LNCAP (cell line): ENCODE data around the gene AIPL1.

ENCODE experiments used
- CTCF ChIP-seq: fragments of 450-650 bp; IDR thresholded peaks from 2 replicates; pipeline ENCODE4 v1.5.1; 2017; ENCODE audit warnings: mild to moderate bottlenecking

The AIPL1 gene

DNA sequence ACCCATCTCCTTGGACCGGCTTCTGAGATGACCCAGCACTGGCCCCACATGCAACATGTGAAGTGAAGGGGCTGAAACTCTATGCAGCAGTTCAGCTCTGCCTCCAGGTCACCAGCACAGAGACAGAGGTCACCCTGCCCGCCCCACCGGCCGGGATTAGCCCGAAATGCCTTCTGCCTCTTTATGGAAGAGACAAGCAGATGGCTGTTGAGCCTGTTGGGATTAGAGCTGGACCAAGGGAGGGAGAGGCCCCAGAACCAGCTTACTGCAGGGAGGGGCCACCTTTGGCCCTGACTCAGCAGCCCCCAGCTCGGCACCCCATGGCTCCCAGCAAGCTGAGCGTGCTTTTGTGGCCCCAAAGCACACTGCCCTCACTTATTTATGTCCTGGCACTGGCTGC, 5.7 kb downstream of the AIPL1 start:
- no peak for TF ChIP-seq CTCF

GRCh38 chr17:6428207-6428965, 6.5 kb downstream of the AIPL1 start:
- no peak for TF ChIP-seq CTCF

GRCh38 chr17:6427279-6427781, 7.6 kb downstream of the AIPL1 start:
- TF ChIP-seq CTCF: no peak

DNA sequence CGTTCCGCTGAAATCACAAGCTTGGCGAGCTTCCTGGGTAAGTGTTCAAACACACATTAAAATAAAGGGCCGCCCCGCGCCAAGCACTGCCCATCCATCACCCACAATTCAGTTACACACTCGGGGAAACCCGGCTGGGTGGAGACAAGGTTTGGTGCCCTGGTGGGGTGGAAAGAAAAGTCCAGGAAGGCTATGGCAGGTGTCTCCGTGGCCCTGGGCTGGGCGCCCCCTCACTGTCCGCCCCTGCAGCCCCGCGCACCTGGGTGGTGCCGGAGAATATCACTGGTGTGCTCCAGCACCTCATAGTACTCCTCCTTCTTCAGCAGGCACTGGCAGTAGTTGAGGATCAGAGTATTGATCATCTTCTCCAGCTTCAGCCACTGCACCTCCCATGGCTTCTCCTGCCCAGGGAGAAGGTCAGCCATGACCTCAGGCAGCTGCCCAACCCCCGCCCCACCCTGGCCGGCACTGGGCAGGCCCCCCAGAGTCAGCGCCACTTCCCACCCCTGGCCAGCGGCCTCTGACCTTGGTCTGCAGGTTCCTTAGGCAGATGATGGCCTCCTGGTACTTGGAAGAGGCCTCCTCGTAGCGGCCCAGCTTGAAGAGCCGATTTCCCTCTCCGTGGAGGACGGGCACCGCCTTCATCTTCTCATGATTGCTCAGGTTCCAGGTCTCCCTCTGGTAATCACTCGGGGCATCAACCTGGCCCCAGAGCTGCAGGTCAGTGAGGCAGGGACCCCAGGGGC, 8.4 kb downstream of the AIPL1 start:
- TF ChIP-seq CTCF: no peak

DNA sequence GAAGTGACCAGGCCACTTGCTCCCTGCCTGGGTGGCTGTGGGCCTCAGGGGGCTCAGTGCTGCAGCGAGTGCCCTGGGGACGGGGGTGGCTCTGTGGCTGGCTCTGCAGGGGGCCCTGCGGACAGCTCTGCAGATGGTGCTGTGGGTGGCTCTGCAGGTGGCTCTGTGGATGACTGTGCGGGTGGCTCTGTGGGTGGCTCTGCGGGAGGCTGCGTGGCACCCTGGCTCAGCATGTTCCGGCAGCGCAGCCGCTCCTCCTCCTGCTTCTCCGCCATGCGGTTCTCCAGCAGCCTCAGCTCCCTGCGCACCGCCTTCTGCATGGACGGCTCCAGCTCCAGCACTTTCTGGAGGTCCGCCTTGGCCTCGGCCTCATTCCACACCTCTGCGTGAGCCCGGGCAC, 9.5 kb downstream of the AIPL1 start:
- no peak for TF ChIP-seq CTCF

- no peak for TF ChIP-seq CTCF
Observed at GRCh38 chr17:6423931-6424330, 11.0 kb downstream of the AIPL1 start.

DNA sequence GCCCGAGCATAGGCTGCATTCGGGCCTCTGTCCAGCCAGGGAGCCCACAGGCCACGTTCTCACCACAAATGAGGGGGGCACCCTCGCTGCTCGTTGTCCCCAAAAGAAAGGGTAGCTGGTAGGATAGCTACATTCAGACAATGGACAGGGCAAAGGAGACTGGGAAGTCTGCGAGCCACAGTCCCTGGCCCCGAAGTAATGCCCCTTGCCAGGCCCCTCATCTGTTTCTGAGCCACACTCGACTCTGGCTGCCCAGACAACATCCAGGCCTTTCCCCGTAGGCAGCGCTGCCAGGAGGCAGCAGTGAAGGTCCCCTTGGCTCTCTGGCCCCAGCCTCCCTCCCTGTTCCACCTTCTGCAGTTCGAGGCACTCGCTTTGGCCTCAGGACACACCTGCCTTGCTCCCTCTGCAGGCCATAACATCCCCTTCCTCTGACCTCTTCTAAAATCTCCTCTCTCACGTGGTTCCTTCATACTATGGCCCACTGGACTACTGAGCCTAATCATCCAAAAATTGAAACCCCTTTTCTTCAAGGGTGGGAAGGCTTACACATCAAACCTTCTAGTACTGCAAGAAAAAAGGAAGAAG, 12.2 kb downstream of the AIPL1 start:
- no peak for TF ChIP-seq CTCF
